Osteocyte (in vitro differentiated cells): ENCODE data around the gene RAB10. TPM values are rescaled to one million over a fixed set of nuclear protein-coding genes. Genes with fewer than 3 reads are reported as not detected.

Source experiments
- DNase-seq: peaks from one replicate; pipeline ENCODE4 v3.0.0; 2021; ENCODE audit warnings: mixed read lengths; ENCODE audit not compliant: unreplicated experiment; ENCODE audit errors: extremely low spot score
- H3K27ac Mint-ChIP-seq: one replicate; pipeline ENCODE4 v1.8.0; 2021; ENCODE audit warnings: mild to moderate bottlenecking, mixed read lengths; ENCODE audit not compliant: unreplicated experiment
- H3K27me3 Mint-ChIP-seq: one replicate; pipeline ENCODE4 v1.8.0; 2021; ENCODE audit warnings: mixed read lengths; ENCODE audit not compliant: unreplicated experiment
- H3K36me3 Mint-ChIP-seq: one replicate; pipeline ENCODE4 v1.8.0; 2021; ENCODE audit warnings: mixed read lengths; ENCODE audit not compliant: unreplicated experiment
- H3K4me1 Mint-ChIP-seq: one replicate; pipeline ENCODE4 v1.8.0; 2021; ENCODE audit warnings: mixed read lengths; ENCODE audit not compliant: unreplicated experiment
- H3K4me3 Mint-ChIP-seq: one replicate; pipeline ENCODE4 v1.8.0; 2021; ENCODE audit warnings: mild to moderate bottlenecking, moderate library complexity, mixed read lengths; ENCODE audit not compliant: unreplicated experiment
- H3K9me3 Mint-ChIP-seq: one replicate; pipeline ENCODE4 v1.8.0; 2021; ENCODE audit warnings: mixed read lengths; ENCODE audit not compliant: unreplicated experiment
- total RNA-seq: library from RNA; stranded (reverse); gene quantifications from 2 replicates; pipeline ENCODE4 v1.2.1, GENCODE V29; 2021
- TF ChIP-seq, protein P1 (sequence below): fragments of 200-600 bp; sonication (generic); IDR thresholded peaks from 2 replicates; pipeline ENCODE4 v1.5.0; 2021; ENCODE audit warnings: antibody characterized with exemption, mild to moderate bottlenecking, moderate library complexity

The RAB10 gene
- total RNA-seq, 1 donor from 2014 or later, result 139 TPM

DNA sequence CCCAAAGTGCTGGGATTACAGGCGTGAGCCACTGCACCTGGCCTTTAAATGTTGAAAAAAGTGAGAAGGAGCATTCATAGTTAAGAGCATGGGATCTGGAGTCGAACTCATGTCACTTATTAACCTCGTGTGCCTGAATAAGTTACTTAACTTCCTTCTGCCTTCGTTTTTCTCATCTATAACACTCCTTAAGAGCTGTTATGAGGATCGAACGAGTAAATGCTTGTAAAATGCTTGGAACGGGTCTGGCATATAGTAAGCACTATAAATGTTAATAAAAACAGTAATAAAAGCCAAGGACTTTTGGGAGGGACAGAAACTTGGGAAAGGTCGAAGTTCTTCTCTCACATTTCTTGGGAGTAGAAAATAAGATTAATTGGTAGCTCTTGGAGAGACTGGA, 40.8 kb downstream of the RAB10 start:
- no peak for DNase-seq
- TF ChIP-seq, protein P1, sequence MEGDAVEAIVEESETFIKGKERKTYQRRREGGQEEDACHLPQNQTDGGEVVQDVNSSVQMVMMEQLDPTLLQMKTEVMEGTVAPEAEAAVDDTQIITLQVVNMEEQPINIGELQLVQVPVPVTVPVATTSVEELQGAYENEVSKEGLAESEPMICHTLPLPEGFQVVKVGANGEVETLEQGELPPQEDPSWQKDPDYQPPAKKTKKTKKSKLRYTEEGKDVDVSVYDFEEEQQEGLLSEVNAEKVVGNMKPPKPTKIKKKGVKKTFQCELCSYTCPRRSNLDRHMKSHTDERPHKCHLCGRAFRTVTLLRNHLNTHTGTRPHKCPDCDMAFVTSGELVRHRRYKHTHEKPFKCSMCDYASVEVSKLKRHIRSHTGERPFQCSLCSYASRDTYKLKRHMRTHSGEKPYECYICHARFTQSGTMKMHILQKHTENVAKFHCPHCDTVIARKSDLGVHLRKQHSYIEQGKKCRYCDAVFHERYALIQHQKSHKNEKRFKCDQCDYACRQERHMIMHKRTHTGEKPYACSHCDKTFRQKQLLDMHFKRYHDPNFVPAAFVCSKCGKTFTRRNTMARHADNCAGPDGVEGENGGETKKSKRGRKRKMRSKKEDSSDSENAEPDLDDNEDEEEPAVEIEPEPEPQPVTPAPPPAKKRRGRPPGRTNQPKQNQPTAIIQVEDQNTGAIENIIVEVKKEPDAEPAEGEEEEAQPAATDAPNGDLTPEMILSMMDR, result no peak
- Mint-ChIP-seq H3K27me3 (no peaks in the 10 kb centered on the region), H3K9me3 (no peaks in the 10 kb centered on the region), H3K36me3 (peaks cover 4% of the 10 kb centered on the region), H3K27ac (no peak overlapping the region), H3K4me3 (no peak overlapping the region), H3K4me1 (peaks cover 21% of the 10 kb centered on the region)

DNA sequence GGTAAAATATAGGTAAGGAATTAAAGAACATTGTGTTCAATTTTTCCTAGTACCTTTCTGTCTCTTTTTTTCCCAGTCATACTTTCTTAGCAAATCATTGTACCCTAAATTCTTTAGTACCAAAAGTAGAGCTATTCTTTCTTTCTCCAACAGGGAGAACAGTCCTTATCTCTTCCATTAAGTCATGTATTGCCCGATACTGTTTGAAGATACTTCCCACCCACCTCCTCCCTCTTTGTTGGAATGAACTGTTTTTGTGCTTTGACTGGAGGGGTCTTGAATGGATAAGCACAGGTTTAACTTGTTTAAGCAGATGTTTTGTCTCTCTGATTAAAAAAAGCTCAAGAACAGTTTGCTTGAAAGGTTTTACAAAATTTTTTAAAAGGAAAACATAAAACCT, 41.3 kb downstream of the RAB10 start:
- Mint-ChIP-seq H3K4me3 (no peak overlapping the region), H3K9me3 (no peaks in the 10 kb centered on the region), H3K27me3 (no peaks in the 10 kb centered on the region), H3K27ac (no peak overlapping the region), H3K4me1 (peaks cover 23% of the 10 kb centered on the region), H3K36me3 (peaks cover 4% of the 10 kb centered on the region)
- TF ChIP-seq, protein P1, result no peak
- DNase-seq, result no peak

GRCh38 chr2:26076001-26076587, 42.2 kb downstream of the RAB10 start:
- TF ChIP-seq, protein P1, result no peak
- DNase-seq, result no peak
- Mint-ChIP-seq H3K4me3 (no peak overlapping the region), H3K27ac (no peak overlapping the region), H3K27me3 (no peaks in the 10 kb centered on the region), H3K9me3 (no peaks in the 10 kb centered on the region), H3K4me1 (peaks cover 20% of the 10 kb centered on the region), H3K36me3 (peaks cover 8% of the 10 kb centered on the region)

DNA sequence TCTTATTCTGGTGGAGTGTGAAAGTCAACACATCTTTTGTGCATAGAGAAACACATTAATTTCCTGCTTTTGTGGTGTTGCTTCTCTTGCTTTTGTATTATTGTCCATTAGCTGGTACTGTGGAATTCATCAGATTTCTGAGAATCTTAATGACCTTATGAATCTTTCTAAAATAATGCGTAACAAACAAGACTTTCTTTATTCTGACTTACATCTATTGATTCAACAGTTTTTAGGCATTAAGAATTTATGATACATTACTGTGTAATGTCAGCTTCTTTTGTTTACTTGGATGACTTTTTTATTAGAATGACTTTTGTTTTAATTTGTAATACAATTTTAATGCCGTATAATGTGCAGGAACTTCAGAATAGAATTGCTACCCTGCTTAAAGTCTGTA, 43.4 kb downstream of the RAB10 start:
- Mint-ChIP-seq H3K27me3 (no peaks in the 10 kb centered on the region), H3K4me3 (no peak overlapping the region), H3K36me3 (peaks cover 12% of the 10 kb centered on the region), H3K27ac (no peak overlapping the region), H3K4me1 (peaks cover 19% of the 10 kb centered on the region), H3K9me3 (no peaks in the 10 kb centered on the region)
- TF ChIP-seq, protein P1, result no peak
- DNase-seq, result no peak

DNA sequence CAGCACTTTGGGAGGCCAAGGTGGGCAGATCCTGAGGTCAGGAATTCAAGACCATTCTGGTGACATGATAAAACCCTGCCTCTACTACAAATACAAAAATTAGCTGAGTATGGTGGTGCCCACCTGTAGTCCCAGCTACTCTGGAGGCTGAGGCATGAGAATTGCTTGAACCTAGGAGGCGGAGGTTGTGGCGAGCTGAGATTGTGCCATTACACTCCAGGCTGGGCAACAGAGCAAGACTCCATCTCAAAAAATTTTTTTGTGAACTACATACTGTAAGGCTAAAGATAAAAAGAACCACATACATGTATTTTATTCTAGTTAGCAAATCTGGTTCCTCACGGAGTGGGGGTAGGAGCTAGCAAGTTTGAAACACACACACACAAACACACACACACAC, 45.1 kb downstream of the RAB10 start:
- Mint-ChIP-seq H3K27ac (no peak overlapping the region), H3K9me3 (no peaks in the 10 kb centered on the region), H3K4me3 (no peak overlapping the region), H3K27me3 (no peaks in the 10 kb centered on the region), H3K36me3 (peaks cover 17% of the 10 kb centered on the region), H3K4me1 (peaks cover 18% of the 10 kb centered on the region)
- no peak for DNase-seq
- TF ChIP-seq, protein P1, result no peak
